Ovary (tissue), 9 donors: Measurements from ENCODE around the gene TBC1D14. TPM values are rescaled to one million over a fixed set of nuclear protein-coding genes. Genes with fewer than 3 reads are reported as not detected.

Experiments used
- DNase-seq, 5 donors: peaks; one replicate each; pipeline ENCODE4 v3.0.0-alpha.2; 2019 to 2020
- H3K27ac ChIP-seq, 2 donors: fragments of 200-600 bp; one replicate each; pipeline versions ENCODE4 v1.5.1 to v1.8.0; 2019 to 2022
- H3K27me3 ChIP-seq: fragments of 200-600 bp; one replicate; pipeline ENCODE4 v1.8.0; 2022
- H3K36me3 ChIP-seq: fragments of 200-600 bp; sonication (generic); one replicate; pipeline ENCODE4 v1.5.1; 2019
- H3K4me1 ChIP-seq: one replicate; pipeline ENCODE4 v1.8.1; 2013; ENCODE audit warnings: mild to moderate bottlenecking, moderate library complexity; ENCODE audit not compliant: insufficient read depth
- H3K4me3 ChIP-seq: fragments of 200-600 bp; sonication (generic); one replicate; pipeline ENCODE4 v1.5.1; 2017
- H3K9me3 ChIP-seq, 2 donors: fragments of 200-600 bp in 1 of 2; sonication (generic) in 1 of 2; one replicate each; pipeline versions ENCODE4 v1.5.1 to v1.8.1; 2013 to 2019; ENCODE audit warnings: mild to moderate bottlenecking in 1 of 2, moderate library complexity in 1 of 2
- CTCF ChIP-seq, 3 donors: fragments of 450-650 bp in 2 of 3; fragments of 200-600 bp in 1 of 3; IDR thresholded peaks; one replicate each; pipeline versions ENCODE4 v1.5.1 to v1.8.0; 2016 to 2022; ENCODE audit warnings: antibody characterized with exemption in 3 of 3, mild to moderate bottlenecking in 1 of 3
- EP300 ChIP-seq: sonication (generic); formaldehyde crosslinking; IDR thresholded peaks from one replicate; pipeline ENCODE4 v1.6.1; 2017; ENCODE audit warnings: antibody characterized with exemption
- POLR2A ChIP-seq: fragments of 450-650 bp; IDR thresholded peaks from one replicate; pipeline ENCODE4 v1.6.1; 2017; ENCODE audit warnings: antibody characterized with exemption, mild to moderate bottlenecking, moderate library complexity
- WGBS, 3 donors: extraction: QIAGEN DNeasy Blood & Tissue Kit in 1 of 3; methylation state at CpG; one replicate each; pipeline versions ENCODE4 v1.1.5 to v1.1.7; 2013 to 2017; 5-methylcytosine and 5-hydroxymethylcytosine counted together
- intact Hi-C, 4 donors: fragments of 100-400 bp; cut with DNase I; formaldehyde crosslinking; loops; one replicate each; pipeline versions ENCODE4 v1.11.0 to v1.15.1; 2022 to 2023
- polyA plus RNA-seq, 2 donors: library from polyadenylated mRNA; stranded (reverse); fragments of 200-250 nt in 1 of 2; fragments of 350-450 nt in 1 of 2; fragmentation: Illumina TruSeq in 1 of 2; extraction: RNeasy Lipid Tissue Mini Kit (QIAGEN cat#74804) in 1 of 2; gene quantifications; one replicate each; pipeline ENCODE4 v1.2.3, GENCODE V29; 2013 to 2014
- total RNA-seq, 7 donors: library from RNA; depleted of rRNA in 2 of 7; stranded (reverse); fragments of >200 nt in 2 of 7; fragmentation: NEBNext Ultra II Directional in 3 of 7; extraction: Animal tissue kit (Norgen Biotek cat#: 25700) in 3 of 7; gene quantifications; one replicate each; pipeline versions ENCODE4 v1.1.0 to v1.2.4, GENCODE V29; 2016 to 2023
- donor health status: DM: no; HTN: no; CAD: no; lungs with moderate emphysema.
- donor health status: DM: no; HTN: no; CAD: no.
- donor health status: Bipolar disorder and iron deficiency.
- donor health status: DM: yes; HTN: yes; CAD: no.
- donor health status: DM: no; HTN: no; CAD: no.
- donor health status: DM: yes; HTN: yes; CAD: no.

Gene TBC1D14
- total and polyA plus RNA-seq, 9 donors, result 19.9 to 40.0 (median 34.4) TPM

- H3K36me3 ChIP-seq, result no peaks in the 10 kb centered on the region
- intact Hi-C loops, result loop anchor here in 1 of 4 donors (2.0 kb wide), 2 partner anchors 26 to 352 kb away; partner anchors contain the start of genes BLOC1S4 and TADA2B
- 0 to 1% (median 1%) methylated on average over 43 to 50 of the region's 50 CpGs for WGBS, 3 donors
Observed at GRCh38 chr4:7068279-7068842, 158.7 kb downstream of the TBC1D14 start.

GRCh38 chr4:7068883-7069282, 159.3 kb downstream of the TBC1D14 start:
- DNase-seq, result peak in 1 of 5 donors; percentile 43
- peaks cover 9% of the 10 kb centered on the region for H3K4me1 ChIP-seq
- H3K36me3 ChIP-seq, result no peaks in the 10 kb centered on the region
- 14 to 24% (median 15%) methylated on average over 16 to 20 of the region's 20 CpGs for WGBS, 3 donors
- peak overlapping the region; percentile 78 for H3K4me3 ChIP-seq
- peak overlapping the region; percentile 38 to 84 for H3K27ac ChIP-seq
- no peaks in the 10 kb centered on the region for H3K9me3 ChIP-seq
- TF ChIP-seq EP300, result no peak
- TF ChIP-seq POLR2A, result no peak
- TF ChIP-seq CTCF (IDR thresholded peaks at IDR 0.05), result no peak
- intact Hi-C loops, result loop anchor here in 1 of 4 donors (2.0 kb wide), 2 partner anchors 26 to 352 kb away; partner anchors contain the start of genes BLOC1S4 and TADA2B
- H3K27me3 ChIP-seq, result no peaks in the 10 kb centered on the region

More at GRCh38 chr4:7068279-7068842, 158.7 kb downstream of the TBC1D14 start:
- TF ChIP-seq POLR2A (peak; percentile 66), EP300 (no peak)
- Histone ChIP-seq H3K27me3 (no peaks in the 10 kb centered on the region), H3K9me3 (no peaks in the 10 kb centered on the region), H3K4me3 (peak overlapping the region; percentile 78), H3K4me1 (peaks cover 9% of the 10 kb centered on the region), H3K27ac (peak overlapping the region; percentile 38 to 84)
- DNase-seq, result no peak

- Histone ChIP-seq H3K36me3 (no peaks in the 10 kb centered on the region), H3K4me3 (no peak overlapping the region), H3K27ac (no peak overlapping the region), H3K4me1 (peaks cover 9% of the 10 kb centered on the region), H3K27me3 (no peaks in the 10 kb centered on the region), H3K9me3 (no peaks in the 10 kb centered on the region)
- peak; percentile 70 to 85 (median 82) for DNase-seq
- WGBS, 3 donors, result 35 to 44% (median 38%) methylated on average over 22 to 23 of the region's 23 CpGs
- intact Hi-C loops, result loop anchor here in 2 of 4 donors (5.0 to 10.0 kb wide), 3 partner anchors 156 to 349 kb away; no protein-coding TSS in a partner anchor
- no peak for TF ChIP-seq EP300
- TF ChIP-seq CTCF (IDR thresholded peaks at IDR 0.05), result peak; percentile 93 to 98 (median 96)
- TF ChIP-seq POLR2A, result peak; percentile 15
Observed at GRCh38 chr4:7070729-7071511, 161.3 kb downstream of the TBC1D14 start.

GRCh38 chr4:7073059-7073458, 163.4 kb downstream of the TBC1D14 start:
- no peaks in the 10 kb centered on the region for H3K36me3 ChIP-seq
- WGBS, 3 donors, result 89 to 93% (median 91%) methylated on average over 14 of the region's 14 CpGs
- H3K27me3 ChIP-seq, result no peaks in the 10 kb centered on the region
- no peak overlapping the region for H3K27ac ChIP-seq
- H3K4me3 ChIP-seq, result no peak overlapping the region
- TF ChIP-seq CTCF (IDR thresholded peaks at IDR 0.05) (no peak), EP300 (no peak), POLR2A (no peak)
- H3K9me3 ChIP-seq, result no peaks in the 10 kb centered on the region
- H3K4me1 ChIP-seq, result no peaks in the 10 kb centered on the region
- intact Hi-C loops, result loop anchor here in 2 of 4 donors (5.0 to 10.0 kb wide), 3 partner anchors 158 to 351 kb away; no protein-coding TSS in a partner anchor
- peak in 1 of 5 donors; percentile 26 for DNase-seq
